GM13977 (cell line): ENCODE data around the gene TNP2.
"Not testable (repeated sequence)": the region's sequence is repeated elsewhere in the genome, so short reads cannot be mapped to it uniquely, and the experiment has no call there.

Experiments used
- DNase-seq: peaks from one replicate; pipeline ENCODE4 v3.0.0; 2012; ENCODE audit warnings: low spot score
- in situ Hi-C: fragments of 300-500 bp; cut with MboI; formaldehyde crosslinking; loops from one replicate; pipeline ENCODE4 v1.12.0; 2022; ENCODE audit warnings: low sequenced_read_pairs, low pct_unique_long_range_greater_than_20kb, mixed read lengths, inconsistent platforms; ENCODE audit not compliant: unreplicated experiment
- TF ChIP-seq, protein P1 (sequence below): IDR thresholded peaks from 2 replicates; pipeline ENCODE4 v1.5.1; 2012; ENCODE audit warnings: mild to moderate bottlenecking, control low read depth; ENCODE audit not compliant: insufficient read depth; ENCODE audit errors: extremely low read depth, missing control alignments

TNP2 gene

DNA sequence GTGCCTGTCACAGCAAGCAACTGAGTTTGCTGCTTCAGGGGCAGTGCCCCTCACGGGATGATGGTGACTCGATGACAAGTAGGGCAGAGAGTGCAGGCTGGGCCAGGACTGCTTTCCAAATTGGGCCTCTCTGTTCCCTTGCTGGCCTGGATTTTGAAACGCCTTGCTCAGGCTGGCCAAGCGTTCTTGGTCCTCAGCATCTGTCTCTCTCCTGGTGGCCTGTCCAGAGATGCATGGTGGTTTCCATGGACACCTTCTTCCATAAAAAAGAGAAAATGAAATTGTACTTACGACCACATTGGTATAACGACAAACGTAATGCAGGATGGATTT lies 31.4 kb upstream of the TNP2 start:
- TF ChIP-seq, protein P1, sequence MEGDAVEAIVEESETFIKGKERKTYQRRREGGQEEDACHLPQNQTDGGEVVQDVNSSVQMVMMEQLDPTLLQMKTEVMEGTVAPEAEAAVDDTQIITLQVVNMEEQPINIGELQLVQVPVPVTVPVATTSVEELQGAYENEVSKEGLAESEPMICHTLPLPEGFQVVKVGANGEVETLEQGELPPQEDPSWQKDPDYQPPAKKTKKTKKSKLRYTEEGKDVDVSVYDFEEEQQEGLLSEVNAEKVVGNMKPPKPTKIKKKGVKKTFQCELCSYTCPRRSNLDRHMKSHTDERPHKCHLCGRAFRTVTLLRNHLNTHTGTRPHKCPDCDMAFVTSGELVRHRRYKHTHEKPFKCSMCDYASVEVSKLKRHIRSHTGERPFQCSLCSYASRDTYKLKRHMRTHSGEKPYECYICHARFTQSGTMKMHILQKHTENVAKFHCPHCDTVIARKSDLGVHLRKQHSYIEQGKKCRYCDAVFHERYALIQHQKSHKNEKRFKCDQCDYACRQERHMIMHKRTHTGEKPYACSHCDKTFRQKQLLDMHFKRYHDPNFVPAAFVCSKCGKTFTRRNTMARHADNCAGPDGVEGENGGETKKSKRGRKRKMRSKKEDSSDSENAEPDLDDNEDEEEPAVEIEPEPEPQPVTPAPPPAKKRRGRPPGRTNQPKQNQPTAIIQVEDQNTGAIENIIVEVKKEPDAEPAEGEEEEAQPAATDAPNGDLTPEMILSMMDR, result no peak
- in situ Hi-C loops, result no loop called here
- DNase-seq, result no peak

DNA sequence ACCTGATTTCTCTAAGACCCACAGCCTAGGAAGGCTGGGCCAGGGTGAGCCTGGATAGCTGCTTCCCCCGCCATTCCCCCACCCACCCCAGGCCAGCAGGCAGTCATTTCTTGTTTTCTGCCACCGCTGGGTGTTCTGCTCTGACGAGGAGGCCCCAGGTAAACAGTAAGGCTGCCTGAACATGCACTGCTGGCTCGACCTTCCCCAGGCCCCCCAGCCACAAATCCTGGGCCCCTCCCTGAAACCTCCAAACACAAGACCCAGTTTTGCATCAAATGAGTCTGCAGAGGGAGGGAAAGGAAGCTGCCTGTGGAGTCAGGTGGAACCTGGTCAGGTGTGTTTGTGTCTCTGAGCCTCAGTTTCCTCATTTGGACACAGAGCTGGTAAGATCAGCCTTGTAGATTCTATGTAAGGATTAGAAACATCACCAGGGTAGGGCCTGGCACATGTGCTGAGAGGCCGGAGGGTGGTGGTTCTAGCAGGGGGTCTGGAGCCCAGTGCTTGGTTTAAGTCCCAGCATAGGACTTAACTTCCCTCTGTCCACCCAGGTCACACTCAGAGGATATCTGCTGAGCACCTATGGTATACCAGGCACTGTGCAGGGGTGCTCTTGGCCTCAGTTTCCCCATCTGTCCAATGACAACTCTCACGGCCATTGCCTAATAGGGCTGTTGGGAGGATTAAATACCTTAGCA lies 30.9 kb upstream of the TNP2 start:
- TF ChIP-seq, protein P1, result no peak
- no peak for DNase-seq
- in situ Hi-C loops, result no loop called here

DNA sequence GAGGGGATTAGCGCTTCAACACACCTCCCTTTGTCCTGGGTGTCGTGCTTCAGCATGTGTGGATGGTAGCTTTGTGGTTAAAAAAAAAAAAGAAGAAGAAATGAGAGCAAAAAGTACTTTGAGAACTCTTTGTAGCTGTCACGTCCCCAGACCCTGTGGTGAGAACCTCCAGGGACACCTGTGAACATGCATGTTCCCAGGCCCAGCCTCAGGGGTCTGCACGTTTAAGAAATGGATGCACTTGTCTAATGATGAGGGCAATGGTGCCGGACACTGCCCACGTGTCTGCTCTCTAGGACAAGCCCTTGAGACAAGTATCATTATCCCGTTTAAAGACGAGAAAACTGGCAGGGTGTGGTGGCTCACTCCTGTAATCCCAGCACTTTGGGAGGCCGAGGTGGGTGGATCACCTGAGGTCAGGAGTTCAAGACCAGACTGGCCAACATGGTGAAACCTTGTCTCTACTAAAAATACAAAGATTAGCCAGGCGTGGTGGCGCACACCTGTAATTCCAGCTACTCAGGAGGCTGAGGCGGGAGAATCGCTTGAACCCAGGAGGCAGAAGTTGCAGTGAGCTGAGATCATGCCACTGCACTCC lies 29.9 kb upstream of the TNP2 start:
- in situ Hi-C loops, result not testable (repeated sequence)
- DNase-seq, result peak; percentile 46

DNA sequence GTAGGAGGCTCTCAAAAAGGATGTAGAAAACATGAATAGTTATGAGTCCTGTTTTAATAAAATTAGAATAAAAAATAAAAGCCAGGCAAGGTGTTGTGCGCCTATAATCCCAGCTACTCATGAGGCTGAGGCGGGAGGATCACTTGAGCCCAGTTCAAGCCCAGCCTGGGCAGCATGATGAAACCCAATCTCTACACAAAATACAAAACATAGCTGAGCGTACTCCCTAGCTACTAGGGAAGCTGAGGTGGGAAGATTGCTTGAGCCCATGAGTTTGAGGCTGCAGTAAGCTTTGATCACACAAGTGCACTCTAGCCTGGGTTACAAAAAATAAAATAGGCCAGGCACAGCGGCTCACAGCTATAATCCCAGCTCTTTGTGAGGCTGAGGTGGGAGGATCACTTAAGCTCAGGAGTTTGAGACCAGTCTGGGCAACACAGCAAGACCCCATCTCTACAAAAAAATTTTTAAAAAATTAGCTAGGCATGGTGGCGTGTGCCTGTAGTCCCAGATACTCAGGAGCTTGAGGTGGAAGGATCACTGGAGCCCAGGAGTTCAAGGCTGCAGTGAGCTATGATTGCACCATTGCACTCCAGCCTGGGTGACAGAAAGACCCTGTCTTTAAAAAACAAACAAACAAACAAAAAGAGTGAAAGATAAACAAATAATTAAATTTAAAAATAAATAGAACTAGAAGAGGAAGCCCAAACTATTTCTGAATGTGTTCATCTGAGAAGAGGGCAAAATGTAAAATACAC lies 29.2 kb upstream of the TNP2 start:
- in situ Hi-C loops, result no loop called here
- TF ChIP-seq, protein P1, result no peak
- DNase-seq, result no peak

DNA sequence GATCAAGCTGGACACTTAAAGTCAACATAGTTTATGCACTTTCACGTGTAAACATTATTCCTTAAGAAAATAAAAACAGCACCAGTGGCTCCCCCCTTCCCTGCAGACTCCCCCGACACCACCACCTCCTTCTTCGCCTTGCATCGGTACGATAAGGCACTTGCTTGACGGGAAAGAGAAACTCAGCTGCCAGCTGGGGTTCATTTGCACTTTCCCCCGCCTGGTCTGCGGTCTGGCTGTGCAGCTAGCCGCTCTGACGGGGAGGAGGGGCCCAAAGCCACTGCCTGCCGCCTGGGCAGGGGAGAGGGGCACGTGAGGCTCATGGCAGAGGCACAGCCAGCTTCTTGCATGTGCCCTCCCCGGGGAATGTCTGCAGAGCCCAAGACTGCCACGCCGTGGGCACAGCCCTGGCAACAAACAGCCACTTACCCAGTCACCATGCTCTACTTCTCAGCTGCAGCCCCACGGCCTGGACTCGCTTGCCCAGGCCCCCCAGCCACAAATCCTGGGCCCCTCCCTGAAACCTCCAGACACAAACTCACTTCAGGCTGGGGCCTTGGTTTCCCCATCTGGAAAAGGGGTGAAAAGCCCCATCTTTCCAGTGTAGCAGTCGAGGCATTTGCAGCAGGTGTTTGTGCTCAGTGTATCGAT lies 28.5 kb upstream of the TNP2 start:
- peak; percentile 67 for DNase-seq
- TF ChIP-seq, protein P1, result peak; percentile 17
- in situ Hi-C loops, result no loop called here

DNA sequence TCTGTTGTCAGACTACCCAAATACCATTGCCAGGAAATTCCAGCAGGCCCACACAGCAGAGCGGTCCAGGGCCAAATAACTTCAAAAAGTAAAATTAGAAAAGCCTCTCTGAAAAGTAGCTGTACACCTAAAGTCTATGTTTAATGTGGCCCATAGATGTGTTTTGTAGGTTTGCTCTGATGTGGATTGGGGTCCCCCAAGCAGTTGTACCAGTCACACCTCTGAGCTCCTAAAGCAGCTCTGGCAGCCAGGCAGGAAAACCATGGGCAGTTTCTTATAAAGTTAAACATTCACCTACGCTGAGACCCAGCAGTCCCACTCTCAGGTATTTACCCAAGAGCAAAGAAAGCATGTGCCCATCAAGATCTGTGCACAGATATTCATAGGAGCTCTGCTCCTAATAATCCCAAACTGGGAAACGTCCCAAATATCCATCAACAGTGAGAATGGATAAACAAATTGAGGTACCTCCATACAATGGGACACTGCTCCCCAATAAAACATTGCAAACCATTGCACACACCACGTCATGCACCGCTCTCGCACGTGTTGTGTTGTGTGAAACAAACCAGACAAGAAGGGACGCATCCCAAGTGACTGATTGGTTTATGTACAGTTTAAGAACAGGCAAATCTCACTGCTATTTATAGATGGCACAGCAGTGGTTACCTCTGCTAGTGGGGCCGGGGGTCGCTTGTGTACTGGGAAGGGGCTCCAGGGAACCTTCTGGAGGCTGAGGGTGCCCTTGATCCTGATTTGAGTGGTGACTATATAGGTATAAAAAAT lies 27.8 kb upstream of the TNP2 start:
- no peak for DNase-seq
- in situ Hi-C loops, result no loop called here
- TF ChIP-seq, protein P1, result no peak
